C4-2B (cell line): ENCODE data around the gene GFY.

ENCODE experiments used
- CTCF ChIP-seq: fragments of 450-650 bp; conservative IDR thresholded peaks from 2 replicates; pipeline ENCODE4 v1.5.1; 2017; ENCODE audit warnings: mild to moderate bottlenecking
- ZFX ChIP-seq: fragments of 450-650 bp; IDR thresholded peaks from 2 replicates; pipeline ENCODE4 v1.6.1; 2017

GRCh38 chr19:49468199-49468598 lies 43.0 kb downstream of the GFY start:
- TF ChIP-seq ZFX (no peak), CTCF (no peak)
